DMS53 (cell line): Measurements from ENCODE around the gene BRINP3.
"Not testable (repeated sequence)": the region's sequence is repeated elsewhere in the genome, so short reads cannot be mapped to it uniquely, and the experiment has no call there.

Source experiments
- DNase-seq: peaks from one replicate; lab custom pipeline; 2025; lab: John Stamatoyannopoulos, UW

BRINP3 gene

GRCh38 chr1:190179817-190180216 lies 297.8 kb downstream of the BRINP3 start:
- peak; percentile 44 for DNase-seq

- no peak for DNase-seq
Measured at GRCh38 chr1:190178827-190179226, 298.8 kb downstream of the BRINP3 start.

- no peak for DNase-seq
Measured at GRCh38 chr1:190177555-190177954, 300.1 kb downstream of the BRINP3 start.

GRCh38 chr1:190176776-190177175 lies 300.9 kb downstream of the BRINP3 start:
- peak; percentile 8 for DNase-seq

GRCh38 chr1:190175320-190175719 lies 302.3 kb downstream of the BRINP3 start:
- no peak for DNase-seq

GRCh38 chr1:190172651-190173430 lies 304.8 kb downstream of the BRINP3 start:
- no peak for DNase-seq

GRCh38 chr1:190170321-190170720 lies 307.3 kb downstream of the BRINP3 start:
- no peak for DNase-seq

GRCh38 chr1:190169311-190170067 lies 308.2 kb downstream of the BRINP3 start:
- DNase-seq = no peak

GRCh38 chr1:190168893-190169280 lies 308.8 kb downstream of the BRINP3 start:
- DNase-seq = no peak

- no peak for DNase-seq
Measured at GRCh38 chr1:190168116-190168892, 309.4 kb downstream of the BRINP3 start.

GRCh38 chr1:190159146-190159545 lies 318.5 kb downstream of the BRINP3 start:
- DNase-seq = no peak

- DNase-seq = no peak
Measured at GRCh38 chr1:190154744-190155143, 322.9 kb downstream of the BRINP3 start.

- DNase-seq = no peak
Measured at GRCh38 chr1:190147616-190148015, 330.0 kb downstream of the BRINP3 start.

GRCh38 chr1:190144650-190145049 lies 333.0 kb downstream of the BRINP3 start:
- no peak for DNase-seq

- DNase-seq = no peak
Measured at GRCh38 chr1:190140644-190141043, 337.0 kb downstream of the BRINP3 start.

GRCh38 chr1:190138702-190139101 lies 339.0 kb downstream of the BRINP3 start:
- no peak for DNase-seq

GRCh38 chr1:190138266-190138665 lies 339.4 kb downstream of the BRINP3 start:
- DNase-seq = no peak

- no peak for DNase-seq
Measured at GRCh38 chr1:190129366-190129765, 348.3 kb downstream of the BRINP3 start.

GRCh38 chr1:190126728-190127127 lies 350.9 kb downstream of the BRINP3 start:
- peak; percentile 63 for DNase-seq

GRCh38 chr1:190124068-190124467 lies 353.6 kb downstream of the BRINP3 start:
- peak; percentile 19 for DNase-seq

- DNase-seq = not testable (repeated sequence)
Measured at GRCh38 chr1:190120564-190120963, 357.1 kb downstream of the BRINP3 start.

GRCh38 chr1:190119683-190120082 lies 358.0 kb downstream of the BRINP3 start:
- no peak for DNase-seq

GRCh38 chr1:190116921-190117320 lies 360.7 kb downstream of the BRINP3 start:
- DNase-seq = no peak
